Gastroesophageal sphincter (tissue), 3 donors: ENCODE data around the gene PSMD3.

Experiments
- CTCF ChIP-seq, 4 experiments: fragments of 200-600 bp in 2 of 4; fragments of 450-650 bp in 2 of 4; sonication (generic) in 1 of 4; IDR thresholded peaks; one replicate each; pipeline ENCODE4 v1.5.1; 2017 to 2019; ENCODE audit warnings: antibody characterized with exemption in 4 of 4, mild to moderate bottlenecking in 2 of 4, moderate library complexity in 2 of 4
- EP300 ChIP-seq: sonication (generic); formaldehyde crosslinking; IDR thresholded peaks from one replicate; pipeline ENCODE4 v1.6.1; 2017; ENCODE audit warnings: antibody characterized with exemption, mild to moderate bottlenecking
- POLR2A ChIP-seq, 2 donors: fragments of 450-650 bp; IDR thresholded peaks; one replicate each; pipeline ENCODE4 v1.6.1; 2017; ENCODE audit warnings: antibody characterized with exemption in 2 of 2, mild to moderate bottlenecking in 2 of 2, moderate library complexity in 1 of 2
- POLR2AphosphoS5 ChIP-seq: sonication (generic); formaldehyde crosslinking; IDR thresholded peaks from one replicate; pipeline ENCODE4 v1.6.1; 2017; ENCODE audit warnings: antibody characterized with exemption

GRCh38 chr17:39944393-39944711, 36.3 kb upstream of the PSMD3 start:
- no peak for TF ChIP-seq CTCF (IDR thresholded peaks at IDR 0.05)
- TF ChIP-seq POLR2A (IDR thresholded peaks at IDR 0.05) = no peak
- TF ChIP-seq POLR2AphosphoS5 = no peak
- TF ChIP-seq EP300 = no peak
